PFSK-1 (cell line): ENCODE results near the gene CD247.

Source experiments
- FOXP2 ChIP-seq: optimal IDR thresholded peaks from 2 replicates; pipeline ENCODE3; 2011; ENCODE audit warnings: borderline replicate concordance, control low read depth, inconsistent platforms; ENCODE audit not compliant: insufficient read depth; ENCODE audit errors: extremely low read length, extremely low read depth
- POLR2AphosphoS5 ChIP-seq: IDR thresholded peaks from 2 replicates; pipeline ENCODE4 v1.6.1; 2012; ENCODE audit warnings: low read depth, mild to moderate bottlenecking, control low read depth, low read length, moderate library complexity
- REST ChIP-seq, 2 experiments: IDR thresholded peaks; 2 replicates each; pipeline versions ENCODE4 v1.6.1 to v1.8.0; 2011 to 2012; ENCODE audit warnings: low read depth in 2 of 2, low read length in 2 of 2, control low read depth in 1 of 2, inconsistent platforms in 1 of 2, mild to moderate bottlenecking in 1 of 2, moderate library complexity in 1 of 2; ENCODE audit not compliant: insufficient read depth in 1 of 2
- SIN3A ChIP-seq: IDR thresholded peaks from 2 replicates; pipeline ENCODE4 v1.6.1; 2012; ENCODE audit warnings: mild to moderate bottlenecking, low read length, moderate library complexity, borderline replicate concordance; ENCODE audit not compliant: insufficient read depth
- TAF1 ChIP-seq: IDR thresholded peaks from 2 replicates; pipeline ENCODE4 v1.6.1; 2012; ENCODE audit warnings: low read length, control low read depth, borderline replicate concordance; ENCODE audit not compliant: insufficient read depth

Gene CD247

GRCh38 chr1:167499106-167499505, 19.2 kb downstream of the CD247 start:
- TF ChIP-seq POLR2AphosphoS5, result no peak
- no peak for TF ChIP-seq REST (IDR thresholded peaks at IDR 0.05; ENCODE audit: insufficient read depth in 1 of 2, low read depth in 2 of 2, low read length in 2 of 2)
- no peak for TF ChIP-seq FOXP2
- no peak for TF ChIP-seq TAF1
- no peak for TF ChIP-seq SIN3A

GRCh38 chr1:167496797-167497619, 21.3 kb downstream of the CD247 start:
- TF ChIP-seq TAF1, result no peak
- TF ChIP-seq POLR2AphosphoS5, result no peak
- TF ChIP-seq REST (IDR thresholded peaks at IDR 0.05; ENCODE audit: insufficient read depth in 1 of 2, low read depth in 2 of 2, low read length in 2 of 2), result no peak
- no peak for TF ChIP-seq FOXP2
- TF ChIP-seq SIN3A, result no peak

GRCh38 chr1:167493372-167493771, 25.0 kb downstream of the CD247 start:
- no peak for TF ChIP-seq POLR2AphosphoS5
- TF ChIP-seq TAF1, result no peak
- no peak for TF ChIP-seq SIN3A
- TF ChIP-seq FOXP2, result no peak
- no peak for TF ChIP-seq REST (IDR thresholded peaks at IDR 0.05; ENCODE audit: insufficient read depth in 1 of 2, low read depth in 2 of 2, low read length in 2 of 2)

GRCh38 chr1:167492481-167492910, 25.8 kb downstream of the CD247 start:
- TF ChIP-seq POLR2AphosphoS5 (no peak), FOXP2 (no peak), REST (IDR thresholded peaks at IDR 0.05; ENCODE audit: insufficient read depth in 1 of 2, low read depth in 2 of 2, low read length in 2 of 2) (no peak), SIN3A (no peak), TAF1 (no peak)
